GM10847 (cell line): Measurements from ENCODE around the gene DSCAML1.

ENCODE experiments used
- POLR2A ChIP-seq: IDR thresholded peaks from 2 replicates; pipeline ENCODE4 v1.6.1; 2011; ENCODE audit not compliant: insufficient read length; ENCODE audit errors: extremely low read depth

DSCAML1 gene, protein sequence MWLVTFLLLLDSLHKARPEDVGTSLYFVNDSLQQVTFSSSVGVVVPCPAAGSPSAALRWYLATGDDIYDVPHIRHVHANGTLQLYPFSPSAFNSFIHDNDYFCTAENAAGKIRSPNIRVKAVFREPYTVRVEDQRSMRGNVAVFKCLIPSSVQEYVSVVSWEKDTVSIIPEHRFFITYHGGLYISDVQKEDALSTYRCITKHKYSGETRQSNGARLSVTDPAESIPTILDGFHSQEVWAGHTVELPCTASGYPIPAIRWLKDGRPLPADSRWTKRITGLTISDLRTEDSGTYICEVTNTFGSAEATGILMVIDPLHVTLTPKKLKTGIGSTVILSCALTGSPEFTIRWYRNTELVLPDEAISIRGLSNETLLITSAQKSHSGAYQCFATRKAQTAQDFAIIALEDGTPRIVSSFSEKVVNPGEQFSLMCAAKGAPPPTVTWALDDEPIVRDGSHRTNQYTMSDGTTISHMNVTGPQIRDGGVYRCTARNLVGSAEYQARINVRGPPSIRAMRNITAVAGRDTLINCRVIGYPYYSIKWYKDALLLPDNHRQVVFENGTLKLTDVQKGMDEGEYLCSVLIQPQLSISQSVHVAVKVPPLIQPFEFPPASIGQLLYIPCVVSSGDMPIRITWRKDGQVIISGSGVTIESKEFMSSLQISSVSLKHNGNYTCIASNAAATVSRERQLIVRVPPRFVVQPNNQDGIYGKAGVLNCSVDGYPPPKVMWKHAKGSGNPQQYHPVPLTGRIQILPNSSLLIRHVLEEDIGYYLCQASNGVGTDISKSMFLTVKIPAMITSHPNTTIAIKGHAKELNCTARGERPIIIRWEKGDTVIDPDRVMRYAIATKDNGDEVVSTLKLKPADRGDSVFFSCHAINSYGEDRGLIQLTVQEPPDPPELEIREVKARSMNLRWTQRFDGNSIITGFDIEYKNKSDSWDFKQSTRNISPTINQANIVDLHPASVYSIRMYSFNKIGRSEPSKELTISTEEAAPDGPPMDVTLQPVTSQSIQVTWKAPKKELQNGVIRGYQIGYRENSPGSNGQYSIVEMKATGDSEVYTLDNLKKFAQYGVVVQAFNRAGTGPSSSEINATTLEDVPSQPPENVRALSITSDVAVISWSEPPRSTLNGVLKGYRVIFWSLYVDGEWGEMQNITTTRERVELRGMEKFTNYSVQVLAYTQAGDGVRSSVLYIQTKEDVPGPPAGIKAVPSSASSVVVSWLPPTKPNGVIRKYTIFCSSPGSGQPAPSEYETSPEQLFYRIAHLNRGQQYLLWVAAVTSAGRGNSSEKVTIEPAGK (N-terminal part only)

DNA sequence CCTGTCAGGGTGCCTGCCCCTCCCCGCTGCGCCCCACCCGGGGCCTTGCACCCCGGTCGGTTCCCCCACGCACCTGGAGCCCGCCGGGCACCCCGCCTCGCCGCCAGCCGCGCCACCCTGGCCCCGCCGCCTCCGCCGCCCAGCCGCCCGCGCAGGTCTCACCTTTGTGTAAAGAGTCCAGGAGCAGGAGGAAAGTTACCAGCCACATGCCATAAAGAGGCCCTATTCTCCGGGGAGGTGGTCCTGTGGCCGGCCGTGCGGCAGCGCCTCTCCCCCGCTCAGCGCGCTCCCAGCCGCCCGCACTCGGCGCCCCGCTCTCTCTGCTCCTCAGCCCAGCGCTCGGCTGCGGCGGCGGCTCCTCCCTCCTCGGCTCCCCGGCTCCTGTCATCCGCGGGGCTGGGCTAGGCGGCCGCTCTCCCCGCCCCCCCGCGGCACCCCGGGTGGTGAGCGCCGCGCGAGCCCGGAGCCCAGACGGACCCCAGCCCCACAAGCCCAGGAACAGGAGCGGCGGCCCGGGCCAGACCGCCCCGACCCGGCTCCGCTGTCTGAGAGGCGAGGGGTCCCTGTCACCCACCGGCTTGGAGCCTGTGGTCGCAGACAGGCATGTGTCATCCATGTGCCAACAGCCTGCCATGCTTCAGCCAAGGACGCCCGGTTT lies at the start of gene DSCAML1:
Gene DSCAML1, minus strand, starts transcription at position 345 of the 658 bp plus-strand sequence. Its CDS starts 137 bp downstream, at position 208.
- TF ChIP-seq POLR2A: no peak

DNA sequence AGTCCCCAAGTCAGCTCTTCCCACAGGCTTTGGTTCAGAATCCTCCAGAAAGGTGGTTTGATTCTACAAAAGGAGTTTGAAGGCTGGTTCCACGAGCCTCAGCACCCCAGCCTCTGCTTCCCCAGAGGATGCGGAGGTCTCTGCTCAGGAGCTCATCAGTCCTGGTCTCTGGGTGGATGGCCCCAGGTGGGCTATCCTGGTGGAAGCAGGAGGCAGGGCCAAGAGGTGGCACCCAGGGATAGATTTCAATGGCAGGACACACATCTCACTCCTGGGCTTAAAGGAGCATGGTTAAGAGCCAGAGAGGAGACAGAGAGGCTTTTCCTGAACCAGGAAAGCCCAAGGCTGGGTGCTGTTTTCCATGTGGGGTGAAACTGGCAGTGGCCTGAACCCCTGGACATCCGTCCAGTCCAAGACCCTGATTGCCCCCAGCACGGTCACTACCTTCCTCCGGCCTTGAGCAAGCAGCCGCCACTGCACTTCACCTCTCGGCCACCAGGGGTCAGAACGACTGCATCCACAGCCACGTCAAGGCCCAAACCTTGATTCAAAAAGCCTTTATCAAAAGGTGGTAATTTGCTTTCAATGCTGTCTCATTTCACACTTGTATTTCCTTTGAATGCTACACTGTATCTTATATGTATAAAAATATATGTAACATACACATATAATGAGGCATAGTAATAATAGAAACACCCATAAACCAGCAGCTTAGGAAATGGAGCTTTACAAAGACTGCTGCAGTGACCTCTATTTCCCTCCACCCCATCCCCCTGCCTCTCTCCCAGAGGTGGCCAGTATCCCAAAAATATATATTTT lies 46.9 kb upstream of the DSCAML1 start:
- no peak for TF ChIP-seq POLR2A

DNA sequence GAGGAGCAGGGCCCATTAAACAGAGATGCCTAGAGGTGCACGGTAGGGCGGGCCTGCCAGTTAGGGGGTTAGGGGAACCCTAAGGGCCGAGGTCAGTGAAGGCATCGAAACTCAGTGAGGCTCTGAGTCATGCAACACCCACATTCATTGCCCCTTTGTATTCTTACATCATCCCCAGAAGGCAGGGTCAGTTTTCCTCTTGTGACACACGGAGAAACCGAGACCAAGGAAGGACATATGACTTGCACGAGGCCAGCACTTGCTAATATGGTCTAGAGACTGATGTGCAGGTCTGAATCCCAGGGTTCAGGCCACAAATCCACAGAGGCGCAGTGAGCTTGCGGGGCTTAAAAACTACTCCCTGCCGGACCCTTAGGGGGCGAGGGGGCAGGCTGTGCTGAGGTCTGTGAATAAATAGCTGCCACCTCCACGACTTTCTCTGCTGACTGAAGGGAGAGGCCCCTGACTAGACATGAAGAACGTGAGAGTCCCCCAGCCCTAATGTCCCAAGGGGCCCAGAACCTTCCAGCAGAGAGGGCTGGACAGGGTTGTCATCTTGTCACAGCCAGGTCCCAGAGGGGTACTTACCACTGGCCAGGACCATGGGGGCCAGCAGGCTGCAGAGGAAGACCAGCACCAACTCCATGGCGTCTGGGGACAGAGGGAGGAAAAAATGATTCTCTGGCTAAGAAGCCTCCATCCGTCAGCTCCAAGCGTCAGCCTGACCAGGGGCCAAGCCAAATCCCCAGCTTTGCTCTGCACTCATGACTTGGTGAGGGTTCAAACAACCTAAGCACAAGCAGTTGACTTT lies 45.3 kb upstream of the DSCAML1 start:
- TF ChIP-seq POLR2A: no peak

DNA sequence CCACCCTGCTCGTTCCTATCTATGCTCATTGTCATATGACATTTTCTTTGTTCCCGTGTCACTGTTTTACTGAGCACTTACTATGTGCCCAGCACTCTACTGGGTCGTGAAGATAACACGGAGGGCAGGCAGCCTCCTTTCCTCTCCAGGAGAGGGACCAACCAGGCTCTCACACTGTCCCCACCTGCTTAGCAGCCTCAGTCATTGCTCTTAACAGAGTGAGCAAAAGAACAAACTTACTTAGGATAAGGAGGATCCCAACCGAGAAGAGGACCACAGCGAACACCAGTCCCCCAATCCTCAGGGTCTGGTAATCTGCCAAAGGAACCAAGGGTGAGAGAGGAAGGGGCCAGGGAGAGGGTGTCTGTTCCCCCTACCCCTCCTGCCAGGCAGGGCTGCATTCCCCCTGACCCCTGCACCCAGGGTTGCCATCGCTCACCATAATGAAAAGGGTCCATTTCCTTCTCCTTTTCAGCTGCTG lies 44.6 kb upstream of the DSCAML1 start:
- no peak for TF ChIP-seq POLR2A

DNA sequence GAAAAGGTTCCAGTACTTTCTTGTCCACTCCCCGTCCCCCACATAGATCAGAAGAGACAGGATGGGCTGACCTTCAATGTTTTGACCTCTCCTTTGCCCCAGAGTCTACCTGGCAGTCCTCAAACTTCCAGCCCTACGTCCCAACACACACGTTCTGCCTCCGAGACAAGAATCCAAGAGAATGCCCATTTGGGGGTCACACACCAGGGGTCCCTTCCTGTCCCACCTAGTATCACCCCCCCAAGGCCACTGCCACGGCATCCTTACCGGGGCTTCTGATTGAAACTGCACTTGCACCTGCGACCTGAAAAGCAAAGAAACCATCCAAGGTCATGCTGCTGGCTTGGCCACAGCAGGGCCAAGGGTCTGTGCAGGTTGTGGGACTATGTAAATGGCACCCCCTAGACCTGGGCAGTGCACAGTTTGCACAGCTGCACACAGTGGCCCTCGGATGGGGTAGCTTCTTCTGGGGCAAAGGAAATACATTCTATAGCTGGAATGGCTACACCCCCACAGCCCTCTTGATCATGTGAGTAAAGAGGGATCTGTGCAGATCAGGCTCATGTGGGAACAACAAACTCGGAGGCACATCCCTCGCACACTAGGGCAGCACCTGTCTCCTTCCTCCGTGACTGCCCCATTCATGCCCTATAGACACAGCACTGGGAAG lies 44.0 kb upstream of the DSCAML1 start:
- TF ChIP-seq POLR2A: no peak

DNA sequence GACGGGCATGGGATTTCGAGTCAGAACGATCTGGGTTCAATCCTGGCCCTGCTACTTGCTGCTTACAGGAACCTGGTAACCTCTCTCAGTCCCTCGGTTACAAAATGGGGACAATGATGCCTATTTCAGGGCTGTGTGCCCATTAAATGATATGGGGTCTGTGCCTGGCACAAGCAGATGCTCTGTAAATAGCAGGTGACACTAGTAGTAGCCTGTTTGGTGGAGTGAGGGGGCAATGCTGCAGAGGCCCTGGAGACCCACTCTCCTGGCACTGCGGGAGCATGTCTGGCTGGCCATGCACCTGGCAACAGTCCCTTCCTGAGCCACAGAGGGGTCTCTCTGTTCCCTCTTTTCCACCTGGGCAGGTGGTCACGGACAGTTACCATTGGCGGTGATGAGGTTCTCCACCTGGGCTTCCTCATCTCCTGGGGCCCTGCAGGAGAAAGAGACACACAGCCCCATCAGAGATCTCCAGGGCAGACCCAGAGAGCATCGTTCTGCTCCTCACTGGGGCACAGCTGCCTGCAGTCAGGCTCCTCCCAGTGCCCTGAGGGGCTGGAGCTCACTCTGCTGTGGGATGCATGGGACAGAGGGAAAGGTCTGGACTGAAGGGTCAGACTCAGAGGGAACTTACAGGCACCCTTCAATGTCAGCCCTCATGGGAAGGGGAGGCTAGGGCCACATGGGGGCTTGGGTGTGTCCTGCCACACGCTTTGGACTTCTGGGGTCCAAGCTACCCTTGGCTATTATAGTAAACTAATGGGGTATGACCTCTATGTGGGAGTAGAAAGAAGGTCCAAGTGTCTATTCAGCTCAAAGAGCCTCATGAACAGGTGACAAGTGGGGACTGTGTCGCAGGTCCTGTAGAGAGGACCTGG lies 43.2 kb upstream of the DSCAML1 start:
- TF ChIP-seq POLR2A: no peak

DNA sequence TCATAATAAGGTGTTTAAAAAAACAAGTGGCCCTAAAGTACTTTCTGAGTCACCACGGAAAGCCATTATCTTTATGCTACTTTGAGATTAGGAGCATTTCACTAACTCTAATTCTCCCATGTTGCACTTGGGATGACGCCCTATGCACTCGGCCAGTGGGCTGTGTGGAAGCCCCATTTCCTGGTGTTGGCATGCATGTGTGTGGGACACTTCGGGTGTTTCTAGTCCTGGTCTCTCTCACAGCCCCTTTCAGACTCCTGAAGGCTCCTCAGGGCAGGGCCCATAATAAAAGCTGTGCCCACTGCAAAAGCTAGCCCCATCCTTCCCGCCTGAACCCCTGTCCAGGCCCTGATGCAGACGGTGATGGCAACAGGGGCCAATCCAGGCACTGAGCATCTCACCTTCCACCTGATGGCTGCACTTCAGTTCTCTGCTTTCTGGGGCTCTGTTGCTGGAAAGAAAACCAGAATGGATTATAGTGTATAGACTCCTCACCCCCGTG lies 42.4 kb upstream of the DSCAML1 start:
- no peak for TF ChIP-seq POLR2A

DNA sequence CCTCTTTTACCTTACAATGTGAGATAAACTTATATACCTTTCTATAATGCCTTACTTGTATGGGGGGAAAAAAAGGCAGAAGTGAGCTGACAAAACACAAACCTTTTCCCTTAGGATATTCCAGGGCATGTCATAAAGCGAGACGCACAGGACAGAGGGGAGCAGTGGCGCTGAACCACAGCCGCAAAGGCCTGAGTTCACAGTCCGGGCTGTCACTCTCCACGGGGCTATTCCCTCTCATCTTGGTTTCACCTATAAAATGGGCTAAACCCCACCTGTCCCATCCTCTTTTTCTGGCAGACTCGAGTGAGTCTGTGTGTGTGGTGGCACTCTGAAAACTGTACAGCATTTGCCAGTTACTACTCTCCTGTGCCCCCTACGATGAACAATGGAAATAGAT lies 41.9 kb upstream of the DSCAML1 start:
- no peak for TF ChIP-seq POLR2A

DNA sequence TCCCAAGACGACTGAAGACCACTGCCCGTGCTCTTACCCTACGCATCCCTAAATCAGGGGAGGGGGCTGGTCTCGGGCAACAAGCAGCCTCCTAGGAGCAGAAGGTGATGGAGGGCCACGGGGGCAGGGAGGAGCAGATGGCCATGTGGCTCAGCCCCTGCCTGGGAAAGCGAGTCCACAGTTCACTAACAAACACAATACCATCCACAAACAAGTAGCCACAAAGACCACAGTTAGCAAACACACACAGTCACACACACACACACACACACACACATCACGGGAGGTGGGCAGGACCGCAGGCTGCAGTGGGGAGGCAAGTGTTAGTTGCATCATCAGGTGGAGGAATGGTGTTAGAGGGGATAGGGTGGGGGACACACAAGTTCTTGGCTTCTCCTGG lies 40.8 kb upstream of the DSCAML1 start:
- no peak for TF ChIP-seq POLR2A

DNA sequence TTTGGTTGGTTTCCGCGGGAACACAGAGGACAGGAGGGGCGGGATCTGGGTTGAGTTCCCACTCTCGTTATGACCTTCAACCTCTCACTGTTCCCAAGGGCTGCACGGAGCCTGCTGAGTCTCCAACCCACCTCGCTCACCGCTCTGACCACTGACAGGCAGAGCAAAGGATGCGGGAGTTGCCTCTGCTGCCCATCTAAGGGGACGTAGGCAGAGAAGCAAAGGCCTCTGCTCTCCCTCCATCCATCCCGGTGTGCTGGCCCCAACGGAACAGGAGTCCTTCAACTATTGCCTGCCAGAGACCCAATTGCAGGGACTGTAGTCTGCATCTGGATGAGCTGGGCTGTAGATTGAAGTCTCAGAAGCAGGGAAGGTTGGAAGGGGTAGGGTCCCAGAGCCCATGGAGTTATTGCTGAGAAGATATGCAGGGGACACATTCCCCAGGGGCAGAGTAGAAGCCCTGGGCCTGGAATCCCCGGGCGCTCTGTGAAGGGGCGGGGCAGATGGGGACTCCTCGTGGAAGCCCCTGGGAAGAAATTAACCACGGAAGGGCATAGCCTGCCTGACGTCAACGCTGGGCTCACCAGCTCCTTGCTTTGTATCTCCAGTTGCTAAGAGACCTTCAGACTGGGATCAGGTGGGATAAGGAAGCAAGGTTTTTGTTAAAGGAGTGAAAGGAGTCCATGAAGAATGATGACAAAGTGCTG lies 40.2 kb upstream of the DSCAML1 start:
- no peak for TF ChIP-seq POLR2A
